ENCODE data around the gene URB1. TPM values are rescaled to one million over a fixed set of nuclear protein-coding genes. Genes with fewer than 3 reads are reported as not detected.

URB1 gene
- total RNA-seq, 1 donor from 2014 or later: 11.6 TPM

GRCh38 chr21:32308696-32309095 lies 84.1 kb downstream of the URB1 start:
- TF ChIP-seq, protein P1, sequence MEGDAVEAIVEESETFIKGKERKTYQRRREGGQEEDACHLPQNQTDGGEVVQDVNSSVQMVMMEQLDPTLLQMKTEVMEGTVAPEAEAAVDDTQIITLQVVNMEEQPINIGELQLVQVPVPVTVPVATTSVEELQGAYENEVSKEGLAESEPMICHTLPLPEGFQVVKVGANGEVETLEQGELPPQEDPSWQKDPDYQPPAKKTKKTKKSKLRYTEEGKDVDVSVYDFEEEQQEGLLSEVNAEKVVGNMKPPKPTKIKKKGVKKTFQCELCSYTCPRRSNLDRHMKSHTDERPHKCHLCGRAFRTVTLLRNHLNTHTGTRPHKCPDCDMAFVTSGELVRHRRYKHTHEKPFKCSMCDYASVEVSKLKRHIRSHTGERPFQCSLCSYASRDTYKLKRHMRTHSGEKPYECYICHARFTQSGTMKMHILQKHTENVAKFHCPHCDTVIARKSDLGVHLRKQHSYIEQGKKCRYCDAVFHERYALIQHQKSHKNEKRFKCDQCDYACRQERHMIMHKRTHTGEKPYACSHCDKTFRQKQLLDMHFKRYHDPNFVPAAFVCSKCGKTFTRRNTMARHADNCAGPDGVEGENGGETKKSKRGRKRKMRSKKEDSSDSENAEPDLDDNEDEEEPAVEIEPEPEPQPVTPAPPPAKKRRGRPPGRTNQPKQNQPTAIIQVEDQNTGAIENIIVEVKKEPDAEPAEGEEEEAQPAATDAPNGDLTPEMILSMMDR (conservative IDR thresholded peaks at IDR 0.05; ENCODE audit: low read depth, low read length): no peak
- no peak for DNase-seq (ENCODE audit: low read depth)
- H3K4me3 ChIP-seq (ENCODE audit: low read depth, low read length): no peak overlapping the region

- no peak for DNase-seq (ENCODE audit: low read depth)
- TF ChIP-seq, protein P1 (conservative IDR thresholded peaks at IDR 0.05; ENCODE audit: low read depth, low read length): no peak
Observed at GRCh38 chr21:32307706-32308105, 85.1 kb downstream of the URB1 start.

DNA sequence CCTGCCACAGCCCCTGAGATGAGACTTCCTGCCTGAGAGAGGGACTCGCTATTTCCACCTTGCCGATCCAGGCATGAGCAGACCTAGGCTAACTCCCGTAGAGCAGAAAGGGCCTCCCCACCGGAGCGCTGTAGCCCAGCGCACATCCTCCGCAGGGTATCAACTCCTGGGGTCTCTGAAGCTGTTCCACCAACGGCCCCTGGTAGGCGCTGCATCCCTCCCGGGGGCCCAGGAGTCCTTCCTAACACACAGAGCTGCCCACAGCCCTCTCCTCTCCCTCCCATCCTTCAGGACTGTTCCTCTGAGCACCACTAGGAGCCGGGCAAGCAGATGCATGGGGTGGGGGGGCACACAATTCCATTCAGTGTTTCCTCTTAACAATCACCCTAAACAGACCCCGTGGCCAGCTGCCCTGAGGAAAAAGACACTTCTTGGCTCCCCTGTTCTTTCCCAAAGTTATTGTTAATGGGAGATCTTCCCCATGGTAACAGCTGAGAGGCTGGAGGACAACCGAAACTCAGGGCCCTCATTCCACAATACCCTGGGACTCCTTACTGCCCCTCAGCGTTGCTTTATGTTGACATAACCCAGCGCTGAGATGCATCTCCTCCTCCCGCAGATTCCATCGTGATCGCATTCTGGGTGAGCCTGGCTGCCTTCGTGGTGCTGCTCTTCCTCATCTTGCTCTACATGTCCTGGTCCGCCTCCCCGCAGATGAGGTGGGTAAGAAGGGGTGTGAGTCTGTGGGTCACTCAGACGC lies 86.6 kb downstream of the URB1 start:
- no peak overlapping the region for H3K4me3 ChIP-seq (ENCODE audit: low read depth, low read length)
- DNase-seq (ENCODE audit: low read depth): no peak
- TF ChIP-seq, protein P1 (conservative IDR thresholded peaks at IDR 0.05; ENCODE audit: low read depth, low read length): no peak

More at GRCh38 chr21:32307706-32308105, 85.1 kb downstream of the URB1 start:
- H3K4me3 ChIP-seq (ENCODE audit: low read depth, low read length): no peak overlapping the region

DNA sequence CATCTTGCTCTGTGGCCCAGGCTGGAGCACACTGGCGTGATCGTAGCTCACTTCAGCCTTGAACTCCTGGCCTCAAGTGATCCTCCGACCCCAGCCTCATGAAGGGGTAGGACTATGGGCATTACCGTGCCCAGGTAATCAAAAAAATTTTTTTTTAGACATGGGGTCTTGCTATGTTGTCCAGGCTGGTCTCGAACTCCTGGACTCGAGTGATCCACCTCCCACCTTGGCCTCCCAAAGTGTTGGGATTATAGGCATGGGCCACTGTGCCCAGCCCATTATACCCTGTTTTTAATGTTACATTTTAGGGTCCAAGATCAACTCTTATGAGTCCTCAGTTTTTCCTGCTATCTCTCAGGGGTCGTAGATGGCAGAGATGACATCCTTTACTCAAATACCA lies 87.8 kb downstream of the URB1 start:
- H3K4me3 ChIP-seq (ENCODE audit: low read depth, low read length): no peak overlapping the region
- no peak for DNase-seq (ENCODE audit: low read depth)
- TF ChIP-seq, protein P1 (conservative IDR thresholded peaks at IDR 0.05; ENCODE audit: low read depth, low read length): no peak

GRCh38 chr21:32303385-32303784 lies 89.4 kb downstream of the URB1 start:
- TF ChIP-seq, protein P1 (conservative IDR thresholded peaks at IDR 0.05; ENCODE audit: low read depth, low read length): no peak
- DNase-seq (ENCODE audit: low read depth): no peak
- no peak overlapping the region for H3K4me3 ChIP-seq (ENCODE audit: low read depth, low read length)

DNA sequence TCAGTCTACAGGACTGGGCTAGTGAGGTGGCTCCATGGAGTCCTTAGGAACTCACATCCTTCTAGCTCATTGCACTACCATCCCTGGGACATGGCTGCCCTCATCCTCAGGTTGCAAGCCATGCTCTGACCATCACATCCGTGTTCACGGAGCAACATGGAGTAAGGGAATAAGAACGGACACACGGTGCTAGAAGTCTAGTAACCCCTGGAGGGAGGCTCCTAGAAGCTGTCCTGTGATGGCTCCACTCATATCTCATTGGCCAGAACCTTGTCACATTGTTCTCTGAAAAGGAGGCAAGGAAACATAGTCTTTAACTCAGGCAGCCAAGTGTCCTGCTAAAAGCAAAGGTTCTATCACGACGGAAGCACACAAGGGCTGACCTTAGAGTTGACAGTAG lies 90.3 kb downstream of the URB1 start:
- no peak for DNase-seq (ENCODE audit: low read depth)
- H3K4me3 ChIP-seq (ENCODE audit: low read depth, low read length): no peak overlapping the region
- TF ChIP-seq, protein P1 (conservative IDR thresholded peaks at IDR 0.05; ENCODE audit: low read depth, low read length): no peak

DNA sequence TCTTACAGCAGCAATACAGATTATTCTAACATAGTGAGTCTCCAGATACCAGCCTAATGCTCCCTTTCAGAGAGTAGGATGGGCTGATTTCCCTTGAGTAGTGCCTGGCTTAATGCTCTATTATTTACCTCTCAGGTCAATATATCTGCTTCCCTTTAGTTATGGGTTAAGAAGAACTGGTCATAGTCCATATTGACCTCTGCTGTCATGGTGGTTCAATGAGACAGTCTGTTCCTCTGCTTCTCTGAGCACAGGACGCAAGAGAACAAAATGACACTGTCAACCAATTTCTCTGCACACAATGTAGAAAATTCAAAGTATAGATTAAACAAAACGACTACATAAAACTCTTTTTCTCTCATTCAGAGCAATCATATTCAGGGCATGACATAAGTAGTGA lies 91.2 kb downstream of the URB1 start:
- DNase-seq (ENCODE audit: low read depth): no peak
- no peak overlapping the region for H3K4me3 ChIP-seq (ENCODE audit: low read depth, low read length)
- TF ChIP-seq, protein P1 (conservative IDR thresholded peaks at IDR 0.05; ENCODE audit: low read depth, low read length): no peak

All from epithelial cell of proximal tubule (primary cell).